Renal pelvis (tissue), 12 donors: Measurements from ENCODE around the gene LGALS13. TPM values are rescaled to one million over a fixed set of nuclear protein-coding genes. Genes with fewer than 3 reads are reported as not detected.

Source experiments
- DNase-seq: peaks from one replicate; pipeline ENCODE4 v3.0.0-alpha.2; 2013
- long read RNA-seq, 16 experiments: transcript quantifications; one replicate each; lab custom pipeline, GENCODE V29; 2026
- polyA plus RNA-seq, 3 donors: library from polyadenylated mRNA; unstranded; fragments of 120-200 nt; gene quantifications; one replicate each; pipeline ENCODE4 v1.2.1, GENCODE V29; 2013; ENCODE audit not compliant: insufficient read length in 3 of 3

LGALS13 gene, protein sequence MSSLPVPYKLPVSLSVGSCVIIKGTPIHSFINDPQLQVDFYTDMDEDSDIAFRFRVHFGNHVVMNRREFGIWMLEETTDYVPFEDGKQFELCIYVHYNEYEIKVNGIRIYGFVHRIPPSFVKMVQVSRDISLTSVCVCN
- not detected for polyA plus RNA-seq
- long read RNA-seq, donor 1 = 0 reads
- long read RNA-seq, donor 2 = 0 reads
- long read RNA-seq, donor 3 = 0 reads
- long read RNA-seq, donor 4 = 0 reads
- long read RNA-seq, donor 5 = 0 reads
- long read RNA-seq, donor 6 = 0 reads
- long read RNA-seq, donor 7 = 0 reads
- long read RNA-seq, donor 8 = 0 reads
- long read RNA-seq, donor 9 = 0 reads
- long read RNA-seq, donor 10 = 0 reads
- long read RNA-seq, donor 11 = 0 reads
- long read RNA-seq, donor 12 = 0 reads
- long read RNA-seq, donor 13 = 0 reads
- long read RNA-seq, donor 14 = 0 reads
- long read RNA-seq, donor 15 = 0 reads
- long read RNA-seq, donor 16 = 0 reads

DNA sequence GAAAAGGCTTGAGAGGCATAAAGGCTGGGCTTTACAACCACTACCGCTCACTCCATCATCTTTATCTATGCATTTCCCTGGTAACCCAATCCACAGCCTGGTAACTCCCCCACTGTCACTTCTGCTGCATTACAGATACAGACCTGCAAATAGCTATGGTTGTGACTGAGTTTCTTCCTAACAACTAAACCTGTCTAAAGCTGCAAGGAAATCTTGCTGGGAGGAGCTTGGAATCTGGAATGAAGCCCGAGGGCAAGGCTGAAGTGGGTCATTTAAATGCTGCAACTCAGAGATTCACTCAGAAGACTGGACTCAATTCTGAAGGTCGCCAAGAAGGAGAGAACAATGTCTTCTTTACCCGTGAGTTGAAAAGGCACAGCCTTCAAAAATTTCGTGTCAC is at the start of gene LGALS13:
Gene LGALS13, plus strand, starts transcription at position 301 of the 400 bp plus-strand sequence. Its CDS starts 45 bp downstream, at position 346.
- peak; percentile 1 for DNase-seq

DNA sequence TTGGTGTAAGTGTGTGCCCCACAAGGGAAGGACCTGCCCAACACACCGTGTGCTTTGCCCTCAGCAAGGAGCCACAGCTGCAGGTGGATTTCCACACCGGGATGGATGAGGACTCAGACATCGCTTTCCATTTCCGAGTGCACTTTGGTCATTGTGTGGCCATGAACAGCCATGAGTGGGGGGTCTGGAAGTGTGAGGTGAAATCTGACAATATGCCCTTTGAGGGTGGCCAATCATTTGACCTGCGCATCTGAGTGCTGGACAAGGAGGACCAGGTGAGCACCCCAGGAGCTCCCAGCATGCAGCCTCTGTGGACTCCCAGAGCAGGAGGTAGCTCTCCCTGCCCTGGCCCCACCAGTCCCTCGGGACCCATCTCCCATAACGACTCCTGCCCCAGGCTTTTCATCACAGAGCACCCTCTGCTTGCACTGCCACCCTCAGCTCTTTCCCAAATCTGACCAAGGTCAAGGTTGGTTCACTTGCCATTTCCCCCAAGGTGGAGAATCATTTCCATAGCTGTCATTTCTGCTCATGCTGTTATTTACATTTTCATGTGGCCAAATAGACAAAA is 49.2 kb upstream of the LGALS13 start:
- DNase-seq = no peak

DNA sequence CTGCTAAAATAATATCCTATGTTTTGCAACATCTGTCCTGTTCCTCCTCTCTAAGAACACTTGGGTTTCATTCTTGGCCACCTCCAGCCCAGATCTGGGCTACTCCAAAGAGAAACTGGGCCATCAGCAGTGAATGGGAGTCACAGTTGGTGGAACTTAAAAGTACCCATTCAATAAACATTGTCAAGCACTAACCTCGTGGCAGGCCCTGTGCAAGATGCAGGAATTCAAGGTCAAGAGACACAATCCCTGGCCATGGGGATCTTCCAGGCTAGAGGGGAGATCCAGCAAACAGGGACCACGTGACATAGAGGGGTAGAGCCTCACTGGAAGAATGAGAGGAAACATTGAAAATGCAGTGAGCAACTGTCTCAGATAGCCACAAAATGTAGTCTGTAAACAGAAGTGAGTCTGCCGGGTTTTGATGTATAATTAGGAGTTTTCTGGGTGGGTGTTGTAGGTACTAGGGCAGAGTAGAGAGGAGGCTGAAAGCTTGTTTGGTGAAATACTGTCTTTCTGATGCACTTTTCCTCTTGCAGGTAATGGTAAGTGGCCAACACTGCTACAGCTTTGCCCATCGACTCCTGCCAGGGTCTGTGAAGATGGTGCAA is 47.5 kb upstream of the LGALS13 start:
- DNase-seq = no peak

DNA sequence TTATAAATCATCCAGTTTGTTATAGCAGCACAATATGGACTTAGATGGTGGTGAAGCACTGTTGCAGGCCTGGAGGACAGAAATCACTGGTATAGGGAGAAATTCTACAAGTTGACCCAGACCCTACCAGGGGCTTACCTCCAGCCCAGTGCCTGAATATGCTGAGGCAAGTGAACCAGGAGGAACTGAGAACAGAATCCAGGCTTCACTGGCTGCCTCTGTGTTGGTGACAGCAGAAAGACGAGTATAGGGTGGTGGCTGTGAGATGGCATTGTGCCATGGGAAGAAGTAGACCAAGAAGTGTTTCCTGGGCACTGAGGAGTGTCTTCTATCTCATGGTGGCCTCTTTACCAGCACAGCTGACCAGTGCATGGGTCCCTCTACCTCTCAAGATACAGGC is 46.4 kb upstream of the LGALS13 start:
- no peak for DNase-seq

- DNase-seq = peak; percentile 48
Measured at GRCh38 chr19:39557811-39558623, 44.3 kb upstream of the LGALS13 start.

DNA sequence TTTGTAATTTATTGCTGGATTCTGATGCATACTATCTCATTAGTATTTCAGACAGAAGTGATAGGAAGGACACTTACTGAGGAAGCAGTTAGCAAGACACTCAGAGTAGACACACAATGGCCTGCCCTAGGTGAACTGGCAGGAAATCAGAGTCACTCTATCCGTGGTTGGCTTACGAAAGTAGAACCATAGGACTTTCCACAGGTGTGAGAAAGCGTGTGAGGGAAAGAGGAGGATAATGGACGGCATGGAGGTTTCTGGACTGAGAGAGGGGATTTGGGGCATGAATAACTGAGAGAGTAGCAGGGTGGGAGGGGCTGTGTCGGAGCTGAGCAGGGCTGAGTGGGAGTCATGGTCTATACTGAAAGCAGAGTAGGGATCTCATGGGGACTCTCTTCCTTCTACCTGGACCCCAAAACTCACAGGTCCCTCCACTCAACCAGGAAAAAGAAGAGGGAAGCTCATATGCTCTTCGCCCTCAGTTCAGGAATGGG is 43.7 kb upstream of the LGALS13 start:
- DNase-seq = no peak

DNA sequence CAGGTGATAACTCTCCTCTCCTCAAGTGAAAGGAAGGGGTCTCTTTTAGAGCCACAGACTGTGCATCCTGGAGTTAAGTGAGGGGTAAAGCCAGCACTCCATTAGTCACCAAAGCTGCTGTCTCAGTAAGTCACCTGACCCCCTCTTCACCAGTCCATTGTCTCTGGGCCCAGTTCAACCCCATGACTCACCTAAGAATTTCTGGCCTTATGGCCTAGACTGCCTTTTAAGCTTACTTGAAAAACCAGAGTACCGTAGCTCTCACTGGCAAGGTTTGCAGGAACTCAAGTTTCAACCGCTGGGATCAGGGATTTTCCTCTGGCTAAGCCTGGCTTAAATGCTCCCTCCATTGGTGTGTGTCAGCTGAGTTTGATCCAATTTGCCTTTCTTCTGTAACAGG is 38.9 kb upstream of the LGALS13 start:
- no peak for DNase-seq

- no peak for DNase-seq
Measured at GRCh38 chr19:39566064-39566463, 36.3 kb upstream of the LGALS13 start.

DNA sequence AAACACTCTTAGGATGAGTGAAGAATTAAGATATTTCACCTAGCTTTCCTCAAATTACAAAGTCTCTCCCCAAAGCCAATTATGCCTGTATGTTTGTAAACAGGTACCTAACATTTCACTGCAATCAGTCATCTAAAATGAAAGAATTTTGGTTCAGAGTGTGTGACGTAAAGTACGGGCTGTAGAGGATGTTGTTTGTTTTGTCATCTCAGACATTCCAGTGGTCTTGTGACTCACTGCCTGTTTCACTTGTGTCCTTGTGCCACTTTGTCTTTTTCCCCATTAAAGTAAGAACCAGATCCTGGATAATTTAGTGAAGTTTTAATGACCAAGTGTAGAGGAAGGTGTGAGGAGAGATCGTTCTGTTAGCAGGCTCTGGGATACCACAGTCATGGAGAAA is 33.7 kb upstream of the LGALS13 start:
- no peak for DNase-seq

DNA sequence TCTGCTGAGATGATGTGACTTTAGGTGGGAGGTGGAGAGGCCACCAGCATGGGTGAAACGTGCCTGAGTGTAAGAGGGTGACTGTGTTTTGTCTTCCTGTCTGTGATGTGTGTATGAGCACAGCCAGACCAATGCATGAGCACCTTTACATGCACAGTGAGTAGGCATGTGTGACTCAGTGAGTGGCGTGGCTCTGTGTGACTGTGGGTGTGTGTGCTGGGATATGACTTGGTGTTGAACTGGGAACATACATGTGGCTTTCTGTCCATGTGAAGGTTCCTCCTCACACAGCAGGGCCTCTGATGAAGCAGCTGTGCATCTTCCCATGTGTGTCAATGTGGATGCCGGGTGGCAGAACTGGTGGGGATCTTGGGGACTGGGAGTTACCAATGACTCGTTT is 19.9 kb upstream of the LGALS13 start:
- no peak for DNase-seq

GRCh38 chr19:39582891-39583625 is 19.3 kb upstream of the LGALS13 start:
- no peak for DNase-seq

DNA sequence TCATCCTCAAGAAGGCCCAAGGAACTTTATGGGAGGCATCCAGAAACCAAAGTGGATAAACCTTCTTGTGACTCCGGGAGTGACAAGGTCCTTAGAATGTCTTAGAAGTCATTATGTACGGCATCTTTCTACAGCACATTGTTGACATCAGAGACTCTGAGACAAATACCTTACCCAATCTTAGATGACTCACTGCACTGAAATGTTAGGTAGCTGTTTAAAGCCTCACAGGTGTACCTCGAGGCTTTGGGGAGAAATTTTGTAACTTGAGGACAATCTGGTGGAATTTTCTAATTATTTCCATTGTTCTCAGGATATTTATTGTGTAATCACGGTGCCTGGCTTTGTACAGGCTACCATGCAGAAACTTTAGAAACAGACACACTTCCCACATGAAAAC is 14.8 kb upstream of the LGALS13 start:
- DNase-seq = no peak

- no peak for DNase-seq
Measured at GRCh38 chr19:39588066-39588465, 14.3 kb upstream of the LGALS13 start.

DNA sequence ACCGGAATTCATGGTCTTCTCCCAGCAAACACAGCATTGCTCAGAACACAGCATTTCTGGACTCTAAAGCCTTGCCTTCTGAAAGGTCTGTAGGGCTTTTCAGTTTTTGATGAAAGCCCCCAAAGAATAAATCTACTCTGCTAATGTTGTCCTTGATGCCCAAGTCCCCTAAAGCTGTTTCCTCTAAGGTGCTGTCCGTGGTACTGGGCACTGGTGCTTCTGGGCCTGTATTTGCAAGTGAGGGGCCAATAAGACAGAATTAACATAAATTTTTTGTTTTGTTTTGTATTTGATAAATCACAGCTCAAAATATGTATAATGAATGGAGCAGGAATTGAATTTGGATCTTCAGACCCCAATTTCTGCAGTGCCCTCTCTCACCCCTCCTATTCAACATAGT is 12.1 kb upstream of the LGALS13 start:
- DNase-seq = peak; percentile 27

GRCh38 chr19:39592381-39592780 is 9.9 kb upstream of the LGALS13 start:
- DNase-seq = no peak

DNA sequence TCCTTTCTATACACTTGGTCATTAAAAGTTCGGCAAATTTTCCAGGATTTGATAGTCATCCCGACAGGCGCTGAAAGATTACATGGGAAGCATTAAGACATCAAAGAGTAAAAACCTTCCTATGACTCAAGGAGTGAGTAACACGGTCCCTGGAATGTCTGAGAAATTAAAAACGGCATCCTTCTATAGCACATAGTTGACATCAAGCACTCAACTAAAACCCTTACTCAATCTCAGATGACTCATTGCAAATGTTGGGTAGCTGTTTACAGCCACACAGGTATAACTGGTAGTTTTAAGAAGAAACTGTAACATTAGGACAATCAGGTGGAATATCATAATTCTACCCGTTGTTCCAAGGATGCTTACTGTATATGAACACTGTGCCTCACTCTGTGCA is 6.4 kb upstream of the LGALS13 start:
- DNase-seq = no peak

- DNase-seq = no peak
Measured at GRCh38 chr19:39596911-39597310, 5.4 kb upstream of the LGALS13 start.

- DNase-seq = peak; percentile 50
Measured at GRCh38 chr19:39599116-39599515, 3.2 kb upstream of the LGALS13 start.

GRCh38 chr19:39603825-39604224 is 1.5 kb downstream of the LGALS13 start:
- no peak for DNase-seq

GRCh38 chr19:39607021-39607420 is 4.7 kb downstream of the LGALS13 start:
- DNase-seq = no peak

- no peak for DNase-seq
Measured at GRCh38 chr19:39607561-39607960, 5.2 kb downstream of the LGALS13 start.
